ENCODE data around the gene PAPPA.

DNA sequence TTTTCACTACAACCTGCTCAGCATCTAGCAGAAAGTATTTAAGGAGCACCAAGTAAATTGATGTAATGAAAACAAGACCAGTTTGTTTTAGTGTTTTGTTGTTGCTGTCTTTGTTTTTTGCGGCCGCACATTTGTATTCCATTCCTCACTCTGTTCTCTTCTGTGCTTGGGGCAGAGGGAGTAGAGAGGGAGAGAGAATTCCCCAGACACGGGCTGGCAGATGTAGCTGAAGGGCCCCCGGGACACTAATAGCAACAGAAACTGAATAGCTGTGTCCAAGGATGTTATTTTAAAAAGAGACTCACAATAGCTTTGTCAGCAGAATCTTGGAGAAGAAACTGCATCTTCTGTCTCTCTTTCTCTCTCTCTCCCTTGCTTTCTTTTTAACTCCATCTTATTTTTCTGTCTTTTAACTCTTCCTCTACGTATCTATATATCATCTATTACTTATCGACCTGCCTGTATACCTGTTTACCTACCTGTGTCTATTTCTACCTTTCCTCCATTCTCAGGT lies 145.3 kb downstream of the PAPPA start:
- TF ChIP-seq, protein P1, sequence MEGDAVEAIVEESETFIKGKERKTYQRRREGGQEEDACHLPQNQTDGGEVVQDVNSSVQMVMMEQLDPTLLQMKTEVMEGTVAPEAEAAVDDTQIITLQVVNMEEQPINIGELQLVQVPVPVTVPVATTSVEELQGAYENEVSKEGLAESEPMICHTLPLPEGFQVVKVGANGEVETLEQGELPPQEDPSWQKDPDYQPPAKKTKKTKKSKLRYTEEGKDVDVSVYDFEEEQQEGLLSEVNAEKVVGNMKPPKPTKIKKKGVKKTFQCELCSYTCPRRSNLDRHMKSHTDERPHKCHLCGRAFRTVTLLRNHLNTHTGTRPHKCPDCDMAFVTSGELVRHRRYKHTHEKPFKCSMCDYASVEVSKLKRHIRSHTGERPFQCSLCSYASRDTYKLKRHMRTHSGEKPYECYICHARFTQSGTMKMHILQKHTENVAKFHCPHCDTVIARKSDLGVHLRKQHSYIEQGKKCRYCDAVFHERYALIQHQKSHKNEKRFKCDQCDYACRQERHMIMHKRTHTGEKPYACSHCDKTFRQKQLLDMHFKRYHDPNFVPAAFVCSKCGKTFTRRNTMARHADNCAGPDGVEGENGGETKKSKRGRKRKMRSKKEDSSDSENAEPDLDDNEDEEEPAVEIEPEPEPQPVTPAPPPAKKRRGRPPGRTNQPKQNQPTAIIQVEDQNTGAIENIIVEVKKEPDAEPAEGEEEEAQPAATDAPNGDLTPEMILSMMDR (IDR thresholded peaks at IDR 0.05) = no peak
- TF ChIP-seq POLR2A (IDR thresholded peaks at IDR 0.05) = no peak

Measured in uterus (tissue), 2 donors.